ENCODE data around the gene PPM1G.

The PPM1G gene

DNA sequence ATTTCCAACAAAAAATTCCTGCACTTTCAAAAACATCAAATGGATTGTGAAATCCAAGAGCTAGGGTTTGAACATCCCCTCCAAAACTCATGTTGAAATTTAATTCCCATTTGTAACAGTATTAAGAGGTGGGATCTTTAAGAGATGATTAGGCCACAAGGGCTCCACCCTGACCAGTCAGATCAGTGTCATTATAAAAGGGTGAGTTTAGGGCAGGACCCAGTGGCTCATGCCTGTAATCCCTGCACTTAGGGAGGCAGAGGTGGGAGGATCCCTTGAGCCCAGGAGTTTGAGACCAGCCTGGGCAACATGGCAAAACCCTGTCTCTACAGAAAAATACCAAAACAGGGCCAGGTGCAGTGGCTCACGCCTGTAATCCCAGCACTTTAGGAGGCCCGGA, 61.8 kb downstream of the PPM1G start:
- Histone ChIP-seq H3K27me3 (no peaks in the 10 kb centered on the region), H3K4me1 (peaks cover 0 to 4% (median 0%) of the 10 kb centered on the region in 4 donors), H3K36me3 (peaks cover 0 to 19% (median 15%) of the 10 kb centered on the region in 3 donors), H3K4me3 (no peak overlapping the region), H3K27ac (no peak overlapping the region), H3K9me3 (no peaks in the 10 kb centered on the region)
- TF ChIP-seq, protein P1, sequence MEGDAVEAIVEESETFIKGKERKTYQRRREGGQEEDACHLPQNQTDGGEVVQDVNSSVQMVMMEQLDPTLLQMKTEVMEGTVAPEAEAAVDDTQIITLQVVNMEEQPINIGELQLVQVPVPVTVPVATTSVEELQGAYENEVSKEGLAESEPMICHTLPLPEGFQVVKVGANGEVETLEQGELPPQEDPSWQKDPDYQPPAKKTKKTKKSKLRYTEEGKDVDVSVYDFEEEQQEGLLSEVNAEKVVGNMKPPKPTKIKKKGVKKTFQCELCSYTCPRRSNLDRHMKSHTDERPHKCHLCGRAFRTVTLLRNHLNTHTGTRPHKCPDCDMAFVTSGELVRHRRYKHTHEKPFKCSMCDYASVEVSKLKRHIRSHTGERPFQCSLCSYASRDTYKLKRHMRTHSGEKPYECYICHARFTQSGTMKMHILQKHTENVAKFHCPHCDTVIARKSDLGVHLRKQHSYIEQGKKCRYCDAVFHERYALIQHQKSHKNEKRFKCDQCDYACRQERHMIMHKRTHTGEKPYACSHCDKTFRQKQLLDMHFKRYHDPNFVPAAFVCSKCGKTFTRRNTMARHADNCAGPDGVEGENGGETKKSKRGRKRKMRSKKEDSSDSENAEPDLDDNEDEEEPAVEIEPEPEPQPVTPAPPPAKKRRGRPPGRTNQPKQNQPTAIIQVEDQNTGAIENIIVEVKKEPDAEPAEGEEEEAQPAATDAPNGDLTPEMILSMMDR (IDR thresholded peaks at IDR 0.05): no peak
- no peak for DNase-seq
- intact Hi-C loops (cut with DNase I; ENCODE audit: low total_unique reads): no loop called here

DNA sequence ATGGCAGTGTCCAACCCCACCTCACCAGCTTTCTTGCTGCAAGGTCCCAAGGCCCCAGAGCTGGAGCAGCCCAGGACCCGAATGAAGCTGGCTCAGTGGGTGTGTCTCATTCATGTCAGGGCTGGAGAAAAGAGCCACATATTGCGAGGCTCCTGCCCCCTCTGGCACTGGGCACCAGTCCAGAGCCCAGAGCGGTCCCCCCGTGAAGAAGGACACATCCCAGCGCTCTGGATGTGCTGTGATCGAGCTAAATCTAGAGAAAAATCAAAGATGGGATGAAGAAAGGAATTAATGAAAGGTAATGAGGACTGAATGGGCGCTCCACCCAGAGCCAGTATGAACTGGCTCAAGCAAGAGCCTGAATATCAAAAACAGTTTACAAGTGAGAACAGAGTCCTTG, 73.2 kb downstream of the PPM1G start:
- H3K36me3 ChIP-seq: peaks cover 84 to 99% (median 92%) of the 10 kb centered on the region in 3 donors

DNA sequence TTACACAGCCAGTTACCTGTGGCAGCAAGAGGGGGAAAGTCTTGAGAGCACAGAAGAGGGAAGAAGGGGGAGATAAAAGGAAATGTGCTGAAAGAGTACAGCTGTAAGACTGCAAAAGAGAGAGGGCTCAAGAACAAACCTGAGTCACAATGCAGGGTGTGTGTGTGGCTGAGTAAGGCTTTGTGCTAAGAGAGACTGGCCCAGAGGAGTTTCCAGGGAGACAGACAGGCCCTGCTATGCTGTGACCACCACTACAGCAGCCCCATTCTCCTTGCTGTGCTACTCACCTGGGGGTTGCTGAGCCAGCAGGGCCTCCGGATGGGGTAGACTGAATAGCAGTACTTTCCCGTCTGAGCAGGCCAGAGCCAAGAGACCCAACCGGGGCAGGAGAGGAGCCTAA, 74.1 kb downstream of the PPM1G start:
- no peak overlapping the region for H3K27ac ChIP-seq
- peaks cover 84 to 99% (median 90%) of the 10 kb centered on the region in 3 donors for H3K36me3 ChIP-seq
- no peak overlapping the region for H3K4me3 ChIP-seq
- H3K9me3 ChIP-seq: no peaks in the 10 kb centered on the region
- no peak for DNase-seq
- TF ChIP-seq, protein P1 (IDR thresholded peaks at IDR 0.05): no peak
- intact Hi-C loops (cut with DNase I; ENCODE audit: low total_unique reads): no loop called here
- no peaks in the 10 kb centered on the region for H3K27me3 ChIP-seq
- no peaks in the 10 kb centered on the region for H3K4me1 ChIP-seq

More for the DNA sequence above, 73.2 kb downstream of the PPM1G start:
- Histone ChIP-seq H3K27me3 (no peaks in the 10 kb centered on the region), H3K9me3 (no peaks in the 10 kb centered on the region), H3K4me1 (no peaks in the 10 kb centered on the region), H3K27ac (no peak overlapping the region), H3K4me3 (no peak overlapping the region)
- TF ChIP-seq, protein P1 (IDR thresholded peaks at IDR 0.05): no peak
- intact Hi-C loops (cut with DNase I; ENCODE audit: low total_unique reads): no loop called here
- DNase-seq: no peak
